H9 (cell line): ENCODE results near the gene MAPK13. TPM values are rescaled to one million over a fixed set of nuclear protein-coding genes. Genes with fewer than 3 reads are reported as not detected.
"Not testable (repeated sequence)": the region's sequence is repeated elsewhere in the genome, so short reads cannot be mapped to it uniquely, and the experiment has no call there.

ENCODE experiments used
- DNase-seq: peaks from one replicate; pipeline ENCODE4 v3.0.0-alpha.2; 2017
- H2AFZ ChIP-seq: one replicate; pipeline ENCODE4 v1.6.1; 2013; ENCODE audit warnings: mild to moderate bottlenecking, low read length, control low read depth, moderate library complexity
- H2AK5ac ChIP-seq: 2 replicates; pipeline ENCODE4 v1.6.1; 2013; ENCODE audit warnings: low read length, control low read depth, mixed read lengths; ENCODE audit not compliant: insufficient read length
- H2BK120ac ChIP-seq: one replicate; pipeline ENCODE4 v1.6.1; 2013; ENCODE audit warnings: low read depth, mild to moderate bottlenecking, low read length, control low read depth, inconsistent platforms; ENCODE audit not compliant: poor library complexity, severe bottlenecking
- H2BK12ac ChIP-seq: 2 replicates; pipeline ENCODE4 v1.6.1; 2013; ENCODE audit warnings: low read length, control low read depth, mixed read lengths, low read depth; ENCODE audit not compliant: insufficient read length
- H2BK15ac ChIP-seq: 2 replicates; pipeline ENCODE4 v1.6.1; 2013; ENCODE audit warnings: low read depth, low read length, control low read depth
- H2BK20ac ChIP-seq: one replicate; pipeline ENCODE4 v1.6.1; 2013; ENCODE audit warnings: low read depth, mild to moderate bottlenecking, low read length, control low read depth, inconsistent platforms; ENCODE audit not compliant: poor library complexity, severe bottlenecking
- H2BK5ac ChIP-seq: 2 replicates; pipeline ENCODE4 v1.6.1; 2013; ENCODE audit warnings: low read length, control low read depth, mixed read lengths; ENCODE audit not compliant: insufficient read length
- H3K14ac ChIP-seq: 2 replicates; pipeline ENCODE4 v1.6.1; 2013; ENCODE audit warnings: low read length, control low read depth; ENCODE audit not compliant: insufficient read depth
- H3K18ac ChIP-seq: 2 replicates; pipeline ENCODE4 v1.6.1; 2013; ENCODE audit warnings: low read depth, mild to moderate bottlenecking, mixed read lengths, low read length, control low read depth; ENCODE audit not compliant: insufficient read length
- H3K23ac ChIP-seq: 2 replicates; pipeline ENCODE4 v1.6.1; 2013; ENCODE audit warnings: low read length, control low read depth, mixed read lengths, low read depth; ENCODE audit not compliant: insufficient read length
- H3K23me2 ChIP-seq: 2 replicates; pipeline ENCODE4 v1.6.1; 2013; ENCODE audit warnings: low read depth, mild to moderate bottlenecking, mixed read lengths, low read length, control low read depth; ENCODE audit not compliant: insufficient read length, poor library complexity, severe bottlenecking
- H3K27ac ChIP-seq: 2 replicates; pipeline ENCODE4 v1.5.1; 2013; ENCODE audit warnings: low read length, control low read depth, mixed read lengths, low read depth; ENCODE audit not compliant: insufficient read length
- H3K27me3 ChIP-seq: 2 replicates; pipeline ENCODE4 v1.6.1; 2013; ENCODE audit warnings: low read length, control low read depth, inconsistent platforms; ENCODE audit not compliant: insufficient read depth
- H3K4ac ChIP-seq: 2 replicates; pipeline ENCODE4 v1.6.1; 2013; ENCODE audit warnings: low read depth, mild to moderate bottlenecking, control low read depth, inconsistent platforms, low read length, moderate library complexity
- H3K4me1 ChIP-seq: 2 replicates; pipeline ENCODE4 v1.6.1; 2013; ENCODE audit warnings: low read length, control low read depth, inconsistent platforms; ENCODE audit not compliant: insufficient read depth
- H3K4me2 ChIP-seq: 2 replicates; pipeline ENCODE4 v1.6.1; 2013; ENCODE audit warnings: low read length, control low read depth, mixed read lengths; ENCODE audit not compliant: insufficient read length, insufficient read depth
- H3K56ac ChIP-seq: 2 replicates; pipeline ENCODE4 v1.6.1; 2013; ENCODE audit warnings: low read depth, mild to moderate bottlenecking, mixed read lengths, low read length, control low read depth; ENCODE audit not compliant: insufficient read length
- H3K79me1 ChIP-seq: 2 replicates; pipeline ENCODE4 v1.6.1; 2013; ENCODE audit warnings: low read depth, mild to moderate bottlenecking, moderate library complexity, low read length, control low read depth, inconsistent platforms; ENCODE audit not compliant: insufficient read depth, poor library complexity, severe bottlenecking
- H3K79me2 ChIP-seq: 2 replicates; pipeline ENCODE4 v1.6.1; 2013; ENCODE audit warnings: low read length, control low read depth, inconsistent platforms; ENCODE audit not compliant: insufficient read depth
- H3K9ac ChIP-seq: 2 replicates; pipeline ENCODE4 v1.6.1; 2013; ENCODE audit warnings: low read length, control low read depth, mixed read lengths; ENCODE audit not compliant: insufficient read length; ENCODE audit errors: extremely low read depth
- H3K9me3 ChIP-seq: one replicate; pipeline ENCODE4 v1.6.1; 2013; ENCODE audit warnings: low read depth, low read length, inconsistent platforms; ENCODE audit not compliant: control insufficient read depth
- H3T11ph ChIP-seq: one replicate; pipeline ENCODE4 v1.6.1; 2013; ENCODE audit warnings: mild to moderate bottlenecking, low read length, control low read depth, inconsistent platforms
- H4K20me1 ChIP-seq: one replicate; pipeline ENCODE4 v1.6.1; 2013; ENCODE audit not compliant: control insufficient read depth, insufficient read length, insufficient read depth
- H4K5ac ChIP-seq: 2 replicates; pipeline ENCODE4 v1.6.1; 2013; ENCODE audit warnings: low read depth, mild to moderate bottlenecking, mixed read lengths, low read length, control low read depth; ENCODE audit not compliant: insufficient read length
- H4K8ac ChIP-seq: replicated peaks from 2 replicates; pipeline ENCODE4 v1.6.1; 2013; ENCODE audit warnings: low read length, control low read depth, mixed read lengths, low read depth; ENCODE audit not compliant: insufficient read length
- H4K91ac ChIP-seq: 2 replicates; pipeline ENCODE4 v1.6.1; 2013; ENCODE audit warnings: low read depth, mild to moderate bottlenecking, moderate library complexity, mixed read lengths, low read length, control low read depth; ENCODE audit not compliant: insufficient read length
- H3K27ac Mint-ChIP-seq, 3 experiments: 2 replicates in 2 of 3; 3 replicates in 1 of 3; pipeline ENCODE4 v1.8.0; 2020 to 2021; ENCODE audit warnings: mixed read lengths in 3 of 3, mild to moderate bottlenecking in 1 of 3, moderate library complexity in 1 of 3
- H3K27me3 Mint-ChIP-seq: 2 replicates; pipeline ENCODE4 v1.8.0; 2021; ENCODE audit warnings: low read depth, mild to moderate bottlenecking, moderate library complexity, mixed read lengths
- H3K36me3 Mint-ChIP-seq, 3 experiments: 2 replicates in 2 of 3; 3 replicates in 1 of 3; pipeline ENCODE4 v1.8.0; 2020 to 2021; ENCODE audit warnings: low read depth in 3 of 3, mixed read lengths in 3 of 3; ENCODE audit not compliant: insufficient read depth in 1 of 3
- H3K4me1 Mint-ChIP-seq, 2 experiments: 2 replicates each; pipeline ENCODE4 v1.8.0; 2020; ENCODE audit warnings: mixed read lengths in 2 of 2
- H3K4me3 Mint-ChIP-seq, 2 experiments: 2 replicates in 1 of 2; 3 replicates in 1 of 2; pipeline ENCODE4 v1.8.0; 2020 to 2021; ENCODE audit warnings: mild to moderate bottlenecking in 2 of 2, mixed read lengths in 2 of 2, moderate library complexity in 1 of 2
- H3K9me3 Mint-ChIP-seq, 2 experiments: 2 replicates in 1 of 2; 3 replicates in 1 of 2; pipeline ENCODE4 v1.8.0; 2020; ENCODE audit warnings: mild to moderate bottlenecking in 2 of 2, mixed read lengths in 2 of 2, moderate library complexity in 1 of 2
- WGBS: extraction: QIAGEN DNeasy Blood & Tissue Kit; methylation state at CpG from one replicate; pipeline ENCODE4 v1.1.7; 2013; ENCODE audit warnings: missing lambda C conversion rate, low lambda C conversion rate, mixed read lengths; ENCODE audit not compliant: insufficient read length; ENCODE audit errors: extremely low coverage; 5-methylcytosine and 5-hydroxymethylcytosine counted together
- total RNA-seq: library from RNA; stranded (reverse); gene quantifications from 2 replicates; pipeline ENCODE4 v1.2.1, GENCODE V29; 2021
- TF ChIP-seq, protein P1 (sequence below): fragments of 200-600 bp; sonication (generic); conservative IDR thresholded peaks from 3 replicates; pipeline ENCODE4 v1.8.0; 2021; ENCODE audit warnings: antibody characterized with exemption, mild to moderate bottlenecking

The MAPK13 gene
- total RNA-seq, 1 experiment from 2014 or later = 18.9 TPM

DNA sequence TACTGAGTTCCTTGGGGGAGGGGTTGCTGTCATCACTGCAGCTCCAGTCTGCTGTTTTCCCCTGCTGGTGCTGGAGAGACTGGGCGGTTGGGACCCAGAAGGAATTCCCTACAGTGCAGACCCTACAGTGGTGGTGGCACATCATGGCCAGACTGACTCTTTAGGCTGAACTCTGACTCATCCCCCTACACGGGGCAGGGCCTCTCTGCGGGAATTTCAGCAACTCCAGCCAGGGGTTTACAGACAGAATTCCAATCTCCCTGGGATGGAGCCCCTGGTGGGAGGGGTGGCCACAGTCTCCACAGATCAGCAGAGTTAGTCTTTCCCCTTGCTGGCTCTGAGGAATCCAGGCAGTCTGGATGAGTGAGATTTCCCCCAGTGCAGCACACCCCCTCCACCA lies 46.9 kb upstream of the MAPK13 start:
- no peaks in the 10 kb centered on the region for H3K27me3 Mint-ChIP-seq
- no CpG with 5 or more reads among the region's 3 CpGs for WGBS
- Histone ChIP-seq H2BK5ac (no peak overlapping the region), H3K14ac (no peak overlapping the region), H3K56ac (no peak overlapping the region), H3K23ac (no peak overlapping the region), H2BK15ac (no peak overlapping the region), H3K27ac (no peak overlapping the region), H3K9me3 (no peaks in the 10 kb centered on the region), H3T11ph (no peak overlapping the region), H2BK20ac (no peak overlapping the region), H3K9ac (no peak overlapping the region), H2BK120ac (no peak overlapping the region), H4K8ac (no peak overlapping the region), H3K79me1 (no peaks in the 10 kb centered on the region), H4K91ac (no peak overlapping the region), H3K4ac (no peak overlapping the region), H2AFZ (no peak overlapping the region), H4K5ac (no peak overlapping the region), H3K4me1 (no peaks in the 10 kb centered on the region), H3K23me2 (no peaks in the 10 kb centered on the region), H3K18ac (no peak overlapping the region), H4K20me1 (no peaks in the 10 kb centered on the region), H3K4me2 (no peak overlapping the region), H2AK5ac (no peak overlapping the region), H3K79me2 (no peaks in the 10 kb centered on the region), H3K27me3 (no peaks in the 10 kb centered on the region), H2BK12ac (no peak overlapping the region)
- H3K4me3 Mint-ChIP-seq = no peak overlapping the region
- TF ChIP-seq, protein P1, sequence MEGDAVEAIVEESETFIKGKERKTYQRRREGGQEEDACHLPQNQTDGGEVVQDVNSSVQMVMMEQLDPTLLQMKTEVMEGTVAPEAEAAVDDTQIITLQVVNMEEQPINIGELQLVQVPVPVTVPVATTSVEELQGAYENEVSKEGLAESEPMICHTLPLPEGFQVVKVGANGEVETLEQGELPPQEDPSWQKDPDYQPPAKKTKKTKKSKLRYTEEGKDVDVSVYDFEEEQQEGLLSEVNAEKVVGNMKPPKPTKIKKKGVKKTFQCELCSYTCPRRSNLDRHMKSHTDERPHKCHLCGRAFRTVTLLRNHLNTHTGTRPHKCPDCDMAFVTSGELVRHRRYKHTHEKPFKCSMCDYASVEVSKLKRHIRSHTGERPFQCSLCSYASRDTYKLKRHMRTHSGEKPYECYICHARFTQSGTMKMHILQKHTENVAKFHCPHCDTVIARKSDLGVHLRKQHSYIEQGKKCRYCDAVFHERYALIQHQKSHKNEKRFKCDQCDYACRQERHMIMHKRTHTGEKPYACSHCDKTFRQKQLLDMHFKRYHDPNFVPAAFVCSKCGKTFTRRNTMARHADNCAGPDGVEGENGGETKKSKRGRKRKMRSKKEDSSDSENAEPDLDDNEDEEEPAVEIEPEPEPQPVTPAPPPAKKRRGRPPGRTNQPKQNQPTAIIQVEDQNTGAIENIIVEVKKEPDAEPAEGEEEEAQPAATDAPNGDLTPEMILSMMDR = no peak
- H3K36me3 Mint-ChIP-seq = peaks cover 62 to 83% (median 82%) of the 10 kb centered on the region in 3 experiments
- DNase-seq = no peak
- no peaks in the 10 kb centered on the region for H3K4me1 Mint-ChIP-seq
- no peak overlapping the region for H3K27ac Mint-ChIP-seq
- H3K9me3 Mint-ChIP-seq = peaks cover 30 to 32% of the 10 kb centered on the region in 2 experiments

DNA sequence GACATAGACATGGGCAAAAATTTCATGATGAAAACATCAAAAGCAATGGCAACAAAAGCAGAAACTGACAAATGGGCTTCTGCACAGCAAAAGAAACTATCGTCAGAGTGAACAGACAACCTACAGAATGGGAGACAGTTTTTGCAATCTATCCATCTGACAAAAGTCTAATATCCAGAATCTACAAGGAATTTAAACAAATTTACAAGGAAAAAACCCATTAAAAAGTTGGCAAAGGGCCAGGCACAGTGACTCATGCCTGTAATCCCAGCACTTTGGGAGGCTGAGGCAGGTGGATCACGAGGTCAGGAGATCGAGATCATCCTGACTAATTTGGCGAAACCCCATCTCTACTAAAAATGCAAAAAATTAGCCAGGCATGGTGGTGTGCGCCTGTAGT lies 42.1 kb upstream of the MAPK13 start:
- H3K36me3 Mint-ChIP-seq = peaks cover 25 to 59% (median 45%) of the 10 kb centered on the region in 3 experiments
- not testable (repeated sequence) for H3K14ac ChIP-seq

More for the DNA sequence above, 42.1 kb upstream of the MAPK13 start:
- H3K9me3 ChIP-seq, H2BK5ac ChIP-seq, H3T11ph ChIP-seq, H3K4ac ChIP-seq, H3K4me1 ChIP-seq, H3K23me2 ChIP-seq, DNase-seq, H3K18ac ChIP-seq, H3K27ac ChIP-seq, H3K4me1 Mint-ChIP-seq, H3K79me2 ChIP-seq, H3K4me2 ChIP-seq, H2BK12ac ChIP-seq, H3K4me3 Mint-ChIP-seq, H3K27me3 ChIP-seq, H3K23ac ChIP-seq, H2BK20ac ChIP-seq, H3K27ac Mint-ChIP-seq, H4K91ac ChIP-seq, H4K8ac ChIP-seq, H2BK120ac ChIP-seq, H2AK5ac ChIP-seq, H2BK15ac ChIP-seq, H4K20me1 ChIP-seq, H3K79me1 ChIP-seq, H3K27me3 Mint-ChIP-seq, H3K56ac ChIP-seq, H3K9ac ChIP-seq, H2AFZ ChIP-seq, H4K5ac ChIP-seq: not testable (repeated sequence)
- peaks cover 16 to 18% of the 10 kb centered on the region in 2 experiments for H3K9me3 Mint-ChIP-seq
- no CpG with 5 or more reads among the region's 5 CpGs for WGBS
